ENCODE measurements around the gene DACH1. TPM values are rescaled to one million over a fixed set of nuclear protein-coding genes. Genes with fewer than 3 reads are reported as not detected.
A peak's percentile ranks its signal among the peaks of the same experiment; 100 is the strongest.

The DACH1 gene
- total RNA-seq, 1 donor from 2014 or later, result 37.1 TPM

GRCh38 chr13:71626421-71627117 lies 240.4 kb downstream of the DACH1 start:
- Mint-ChIP-seq H3K4me1 (ENCODE audit: low read depth) (peaks cover 39% of the 10 kb centered on the region), H3K27me3 (no peaks in the 10 kb centered on the region), H3K9me3 (ENCODE audit: low read depth) (no peaks in the 10 kb centered on the region), H3K36me3 (ENCODE audit: insufficient read depth) (no peaks in the 10 kb centered on the region), H3K4me3 (ENCODE audit: low read depth) (no peak overlapping the region), H3K27ac (peak overlapping the region; percentile 15)
- DNase-seq (ENCODE audit: low spot score, unreplicated experiment), result no peak
- no peak for TF ChIP-seq CTCF (IDR thresholded peaks at IDR 0.05; ENCODE audit: unreplicated experiment)

DNA sequence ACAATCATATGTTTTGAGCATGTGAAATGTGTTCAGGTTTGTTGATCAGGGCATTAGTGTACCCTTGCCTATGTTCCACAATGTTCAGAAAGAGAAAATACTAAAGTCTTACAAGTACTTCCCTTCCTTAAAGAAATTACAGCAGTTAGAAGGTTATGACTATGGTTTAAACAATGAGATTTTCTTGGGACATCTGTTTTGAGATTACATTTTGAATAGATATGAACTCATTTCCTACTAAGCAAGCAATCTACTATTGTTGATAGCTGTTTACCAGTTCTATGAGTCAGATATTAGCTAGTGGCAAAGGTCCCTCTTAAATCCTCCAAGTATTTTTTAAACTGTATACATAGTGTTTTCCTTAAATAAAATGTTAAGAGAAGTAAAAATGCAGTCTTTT lies 241.3 kb downstream of the DACH1 start:
- TF ChIP-seq CTCF (IDR thresholded peaks at IDR 0.05; ENCODE audit: unreplicated experiment), result no peak
- no peaks in the 10 kb centered on the region for H3K36me3 Mint-ChIP-seq (ENCODE audit: insufficient read depth)
- no peak for DNase-seq (ENCODE audit: low spot score, unreplicated experiment)

DNA sequence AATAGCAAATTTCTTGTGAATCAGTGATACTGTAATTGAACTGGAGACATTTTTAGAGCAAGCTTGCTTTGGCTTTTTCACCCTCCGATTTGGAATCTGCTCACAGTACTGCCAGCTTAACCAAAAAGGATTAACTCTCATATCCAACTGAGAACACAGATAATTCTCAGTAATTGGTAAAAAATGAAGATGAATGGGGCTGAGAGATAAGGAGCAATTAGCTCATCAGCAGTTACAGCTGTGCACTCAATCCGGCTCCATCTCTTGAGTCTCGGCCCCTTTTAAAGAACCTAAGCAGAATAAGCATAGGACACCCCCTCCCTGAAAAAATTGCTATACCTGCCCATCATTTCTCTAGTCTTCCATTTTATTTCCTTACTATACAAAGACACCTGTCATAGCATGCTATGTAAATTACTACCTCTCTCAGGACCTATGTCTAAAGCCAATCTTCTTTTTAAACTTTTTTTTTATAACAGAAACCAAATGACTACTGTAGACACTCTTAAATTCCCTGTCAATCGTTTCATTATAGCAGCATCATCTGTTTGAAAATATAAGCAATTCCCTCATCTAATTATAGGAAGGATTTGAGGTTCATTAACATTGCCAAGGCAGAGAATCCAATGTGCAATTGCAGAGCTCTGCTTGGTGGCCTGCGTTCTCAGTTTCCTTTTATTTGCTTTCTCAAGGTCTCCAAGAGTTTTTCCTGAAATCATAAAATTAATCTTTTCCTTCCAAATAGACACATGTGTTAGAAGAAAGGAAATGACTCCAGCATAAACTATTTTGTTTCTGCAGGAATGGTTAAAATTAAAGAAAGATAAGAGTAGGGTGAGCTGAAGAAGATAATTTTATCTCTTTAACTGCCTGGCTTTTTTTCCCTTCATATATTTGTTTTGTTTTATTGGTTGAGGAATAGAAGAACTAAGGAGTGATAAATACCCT lies 242.1 kb downstream of the DACH1 start:
- Mint-ChIP-seq H3K27ac (peak overlapping the region; percentile 67), H3K27me3 (no peaks in the 10 kb centered on the region), H3K9me3 (ENCODE audit: low read depth) (no peaks in the 10 kb centered on the region), H3K4me1 (ENCODE audit: low read depth) (peaks cover 42% of the 10 kb centered on the region), H3K4me3 (ENCODE audit: low read depth) (peak overlapping the region; percentile 20), H3K36me3 (ENCODE audit: insufficient read depth) (no peaks in the 10 kb centered on the region)
- no peak for DNase-seq (ENCODE audit: low spot score, unreplicated experiment)
- TF ChIP-seq CTCF (IDR thresholded peaks at IDR 0.05; ENCODE audit: unreplicated experiment), result no peak

More for the DNA sequence above, 241.3 kb downstream of the DACH1 start:
- Mint-ChIP-seq H3K4me1 (ENCODE audit: low read depth) (peaks cover 40% of the 10 kb centered on the region), H3K4me3 (ENCODE audit: low read depth) (no peak overlapping the region), H3K27ac (peak overlapping the region; percentile 67), H3K9me3 (ENCODE audit: low read depth) (no peaks in the 10 kb centered on the region), H3K27me3 (no peaks in the 10 kb centered on the region)

DNA sequence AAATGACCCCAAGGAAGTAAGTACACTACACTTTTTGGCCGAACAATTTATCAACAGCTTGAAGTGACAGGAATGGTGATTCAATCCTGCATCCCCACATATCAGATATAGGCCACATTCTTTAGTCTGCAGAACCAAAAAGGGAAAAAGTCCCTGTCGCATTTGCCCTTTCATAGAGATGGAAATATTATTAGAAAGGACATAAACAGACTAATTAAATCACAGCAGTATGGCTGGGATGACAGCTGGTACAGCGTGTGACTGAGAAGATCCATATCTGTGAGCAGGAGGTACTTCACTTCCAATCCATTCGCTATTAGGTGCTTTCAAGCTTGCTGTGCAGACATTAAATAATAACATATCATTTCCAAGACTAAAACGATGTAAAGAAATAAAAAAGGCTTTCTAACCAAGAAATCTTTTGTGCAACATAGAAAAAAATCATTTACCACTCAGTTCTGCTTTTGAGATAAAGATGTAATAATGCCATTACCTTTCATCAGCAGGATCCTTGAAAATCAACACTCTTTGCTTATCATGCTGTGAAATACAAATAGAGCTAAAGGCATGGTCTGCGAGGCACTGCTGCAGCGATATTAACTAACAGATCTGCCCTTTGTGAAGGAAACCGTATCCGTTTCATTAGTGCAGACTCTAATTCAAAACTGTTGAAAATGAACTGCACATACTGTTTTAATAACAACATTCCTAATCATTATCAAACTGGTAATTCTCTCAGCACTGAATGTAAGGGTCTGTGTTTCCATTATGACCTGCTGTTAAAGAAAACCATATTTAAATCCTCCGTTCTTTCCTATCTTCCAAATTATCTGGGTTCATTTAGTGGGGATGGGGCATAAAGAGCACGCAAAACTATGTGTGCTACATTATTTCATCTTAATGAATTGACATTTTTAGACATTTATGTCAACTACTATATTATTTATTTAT lies 245.6 kb downstream of the DACH1 start:
- Mint-ChIP-seq H3K4me3 (ENCODE audit: low read depth) (peak overlapping the region; percentile 44), H3K27me3 (no peaks in the 10 kb centered on the region), H3K36me3 (ENCODE audit: insufficient read depth) (peaks cover 1% of the 10 kb centered on the region), H3K9me3 (ENCODE audit: low read depth) (no peaks in the 10 kb centered on the region), H3K4me1 (ENCODE audit: low read depth) (peaks cover 42% of the 10 kb centered on the region), H3K27ac (peak overlapping the region; percentile 18)
- no peak for TF ChIP-seq CTCF (IDR thresholded peaks at IDR 0.05; ENCODE audit: unreplicated experiment)
- no peak for DNase-seq (ENCODE audit: low spot score, unreplicated experiment)

All from progenitor cell of endocrine pancreas (in vitro differentiated cells).